Neural progenitor cell (in vitro differentiated cells): ENCODE results near the gene ZNF93. TPM values are rescaled to one million over a fixed set of nuclear protein-coding genes. Genes with fewer than 3 reads are reported as not detected.
"Not testable (repeated sequence)": the region's sequence is repeated elsewhere in the genome, so short reads cannot be mapped to it uniquely, and the experiment has no call there.

Experiments
- DNase-seq: peaks from one replicate; pipeline ENCODE4 v3.0.0-alpha.2; 2016; ENCODE audit warnings: low spot score
- H2AFZ ChIP-seq: fragments of 200-600 bp; sonication (generic); replicated peaks from 2 replicates; pipeline ENCODE4 v1.6.1; 2016; ENCODE audit warnings: antibody characterized with exemption
- H3F3A ChIP-seq: fragments of 200-600 bp; sonication (generic); 2 replicates; pipeline ENCODE4 v1.6.1; 2016; ENCODE audit warnings: antibody characterized with exemption, low read depth
- H3K27ac ChIP-seq: fragments of 200-600 bp; sonication (generic); 2 replicates; pipeline ENCODE4 v1.5.1; 2016; ENCODE audit warnings: mild to moderate bottlenecking
- H3K27me3 ChIP-seq: fragments of 200-600 bp; sonication (generic); 2 replicates; pipeline ENCODE4 v1.6.1; 2016; ENCODE audit warnings: mild to moderate bottlenecking, moderate library complexity
- H3K36me3 ChIP-seq: fragments of 200-600 bp; sonication (generic); 2 replicates; pipeline ENCODE4 v1.5.1; 2016
- H3K4me1 ChIP-seq: fragments of 200-600 bp; sonication (generic); 2 replicates; pipeline ENCODE4 v1.6.1; 2016; ENCODE audit warnings: mixed run types
- H3K4me2 ChIP-seq: fragments of 200-600 bp; sonication (generic); 2 replicates; pipeline ENCODE4 v1.6.1; 2016
- H3K4me3 ChIP-seq: fragments of 200-600 bp; sonication (generic); 2 replicates; pipeline ENCODE4 v1.5.1; 2016
- H3K79me2 ChIP-seq: fragments of 200-600 bp; sonication (generic); 2 replicates; pipeline ENCODE4 v1.6.1; 2016; ENCODE audit warnings: low read depth
- H3K9ac ChIP-seq: fragments of 200-600 bp; sonication (generic); 2 replicates; pipeline ENCODE4 v1.6.1; 2016
- H3K9me3 ChIP-seq: fragments of 200-600 bp; sonication (generic); 2 replicates; pipeline ENCODE4 v1.5.1; 2016; ENCODE audit warnings: low read depth
- H4K20me1 ChIP-seq: fragments of 200-600 bp; sonication (generic); 2 replicates; pipeline ENCODE4 v1.6.1; 2016; ENCODE audit warnings: low read depth
- H3K27ac Mint-ChIP-seq: 3 replicates; pipeline ENCODE4 v1.8.0; 2021; ENCODE audit warnings: mixed read lengths
- H3K27me3 Mint-ChIP-seq: 2 replicates; pipeline ENCODE4 v1.8.0; 2022; ENCODE audit warnings: low read depth, mild to moderate bottlenecking, inconsistent platforms, moderate library complexity, mixed read lengths; ENCODE audit not compliant: insufficient read depth
- H3K36me3 Mint-ChIP-seq: 3 replicates; pipeline ENCODE4 v1.8.0; 2021; ENCODE audit warnings: mixed read lengths
- H3K4me1 Mint-ChIP-seq: 3 replicates; pipeline ENCODE4 v1.8.0; 2021; ENCODE audit warnings: mixed read lengths
- H3K4me3 Mint-ChIP-seq: 3 replicates; pipeline ENCODE4 v1.8.0; 2021; ENCODE audit warnings: mild to moderate bottlenecking, moderate library complexity, mixed read lengths
- H3K9me3 Mint-ChIP-seq: 3 replicates; pipeline ENCODE4 v1.8.0; 2020; ENCODE audit warnings: mixed read lengths
- EZH2 ChIP-seq: fragments of 200-600 bp; sonication (generic); IDR thresholded peaks from 2 replicates; pipeline ENCODE4 v1.6.1; 2017; ENCODE audit warnings: antibody characterized with exemption, mild to moderate bottlenecking, moderate library complexity
- EZH2phosphoT487 ChIP-seq: fragments of 200-600 bp; sonication (generic); IDR thresholded peaks from 2 replicates; pipeline ENCODE4 v1.6.1; 2017; ENCODE audit warnings: antibody characterized with exemption
- total RNA-seq: library from RNA; depleted of rRNA; stranded (reverse); fragments of >200 nt; gene quantifications from 2 replicates; pipeline ENCODE4 v1.2.3, GENCODE V29; 2015; ENCODE audit warnings: low replicate concordance
- TF ChIP-seq, protein P1 (sequence below): fragments of 200-600 bp; sonication (generic); IDR thresholded peaks from 2 replicates; pipeline ENCODE4 v1.5.1; 2017; ENCODE audit warnings: antibody characterized with exemption, mild to moderate bottlenecking

Gene ZNF93
- total RNA-seq, 1 donor from 2014 or later, result 72.7 TPM

- Histone ChIP-seq H3K4me3 (no peak overlapping the region), H3K4me1 (no peaks in the 10 kb centered on the region), H3K9me3 (no peaks in the 10 kb centered on the region), H3K27me3 (no peaks in the 10 kb centered on the region), H4K20me1 (no peaks in the 10 kb centered on the region), H3K79me2 (no peaks in the 10 kb centered on the region), H3K9ac (no peak overlapping the region), H3K27ac (no peak overlapping the region), H3F3A (no peaks in the 10 kb centered on the region), H2AFZ (no peak overlapping the region), H3K4me2 (no peak overlapping the region), H3K36me3 (no peaks in the 10 kb centered on the region)
- Mint-ChIP-seq H3K27ac (no peak overlapping the region), H3K4me1 (no peaks in the 10 kb centered on the region), H3K4me3 (no peak overlapping the region), H3K9me3 (peaks cover 19% of the 10 kb centered on the region), H3K36me3 (no peaks in the 10 kb centered on the region), H3K27me3 (peaks cover 5% of the 10 kb centered on the region)
- no peak for DNase-seq
- TF ChIP-seq, protein P1, sequence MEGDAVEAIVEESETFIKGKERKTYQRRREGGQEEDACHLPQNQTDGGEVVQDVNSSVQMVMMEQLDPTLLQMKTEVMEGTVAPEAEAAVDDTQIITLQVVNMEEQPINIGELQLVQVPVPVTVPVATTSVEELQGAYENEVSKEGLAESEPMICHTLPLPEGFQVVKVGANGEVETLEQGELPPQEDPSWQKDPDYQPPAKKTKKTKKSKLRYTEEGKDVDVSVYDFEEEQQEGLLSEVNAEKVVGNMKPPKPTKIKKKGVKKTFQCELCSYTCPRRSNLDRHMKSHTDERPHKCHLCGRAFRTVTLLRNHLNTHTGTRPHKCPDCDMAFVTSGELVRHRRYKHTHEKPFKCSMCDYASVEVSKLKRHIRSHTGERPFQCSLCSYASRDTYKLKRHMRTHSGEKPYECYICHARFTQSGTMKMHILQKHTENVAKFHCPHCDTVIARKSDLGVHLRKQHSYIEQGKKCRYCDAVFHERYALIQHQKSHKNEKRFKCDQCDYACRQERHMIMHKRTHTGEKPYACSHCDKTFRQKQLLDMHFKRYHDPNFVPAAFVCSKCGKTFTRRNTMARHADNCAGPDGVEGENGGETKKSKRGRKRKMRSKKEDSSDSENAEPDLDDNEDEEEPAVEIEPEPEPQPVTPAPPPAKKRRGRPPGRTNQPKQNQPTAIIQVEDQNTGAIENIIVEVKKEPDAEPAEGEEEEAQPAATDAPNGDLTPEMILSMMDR, result no peak
- TF ChIP-seq EZH2 (no peak), EZH2phosphoT487 (no peak)
Observed at GRCh38 chr19:19948800-19949199, 48.1 kb downstream of the ZNF93 start.

DNA sequence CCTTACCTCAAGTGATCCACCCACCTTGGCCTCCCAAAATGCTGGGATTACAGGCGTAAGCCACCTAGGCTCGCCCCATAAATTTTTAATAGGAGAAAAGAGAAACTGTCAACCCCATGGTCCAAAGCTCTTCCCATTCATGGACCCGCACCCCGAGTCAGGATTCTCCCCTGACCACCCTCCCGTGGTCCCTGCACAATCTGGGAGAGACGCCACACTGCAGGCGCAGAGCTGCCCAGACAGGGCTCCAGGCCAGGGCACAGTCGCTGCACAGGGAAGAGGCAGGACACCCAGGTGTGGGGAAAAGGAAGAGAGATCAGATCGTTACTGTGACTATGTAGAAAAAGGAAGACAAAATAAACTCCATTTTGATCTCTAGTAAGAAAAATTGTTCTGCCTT lies 54.5 kb downstream of the ZNF93 start:
- H3K27me3 Mint-ChIP-seq, result peaks cover 10% of the 10 kb centered on the region
- H3K79me2 ChIP-seq, result no peaks in the 10 kb centered on the region
- no peaks in the 10 kb centered on the region for H3K4me1 ChIP-seq
- no peaks in the 10 kb centered on the region for H3K36me3 ChIP-seq
- H3K27ac Mint-ChIP-seq, result no peak overlapping the region
- H2AFZ ChIP-seq, result no peak overlapping the region
- no peak overlapping the region for H3K4me3 ChIP-seq
- no peak overlapping the region for H3K27ac ChIP-seq
- H4K20me1 ChIP-seq, result no peaks in the 10 kb centered on the region
- H3F3A ChIP-seq, result no peaks in the 10 kb centered on the region
- no peaks in the 10 kb centered on the region for H3K27me3 ChIP-seq
- no peak overlapping the region for H3K4me3 Mint-ChIP-seq
- peaks cover 26% of the 10 kb centered on the region for H3K9me3 Mint-ChIP-seq
- H3K9ac ChIP-seq, result no peak overlapping the region
- DNase-seq, result no peak
- H3K9me3 ChIP-seq, result no peaks in the 10 kb centered on the region
- no peaks in the 10 kb centered on the region for H3K4me1 Mint-ChIP-seq
- no peaks in the 10 kb centered on the region for H3K36me3 Mint-ChIP-seq
- H3K4me2 ChIP-seq, result no peak overlapping the region
- TF ChIP-seq EZH2phosphoT487 (no peak), EZH2 (no peak)
- TF ChIP-seq, protein P1, result no peak

DNA sequence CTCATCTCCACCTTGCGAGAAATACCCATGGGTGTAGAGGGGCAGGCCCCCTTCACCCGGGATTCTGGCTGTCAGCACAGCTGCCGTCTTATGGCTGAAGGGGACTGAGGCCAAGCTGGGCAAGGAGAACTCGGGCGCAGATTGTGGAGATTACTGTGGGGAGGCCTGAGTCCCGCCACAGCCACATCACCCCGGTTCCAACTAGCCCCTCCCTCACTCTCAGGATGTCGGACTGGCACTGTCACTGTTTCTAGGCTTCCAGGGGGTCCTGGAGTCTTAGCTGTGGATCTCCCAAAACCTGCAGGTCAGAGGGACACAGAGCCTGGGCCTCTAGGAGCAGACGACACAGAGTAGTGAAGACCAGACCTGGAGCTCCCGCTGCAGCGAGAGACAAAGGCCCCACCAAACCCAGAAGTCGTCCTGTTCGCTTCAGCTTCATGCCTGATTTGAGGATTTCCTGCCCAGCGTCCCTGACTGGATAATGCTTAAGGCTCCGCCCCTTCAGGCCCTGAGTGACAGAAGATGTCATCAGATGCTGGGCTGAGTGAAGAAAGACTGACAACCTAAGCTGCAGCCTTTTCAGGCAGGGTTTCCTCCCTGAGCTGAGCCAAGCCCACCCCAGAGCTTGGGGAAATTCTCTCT lies 55.8 kb downstream of the ZNF93 start:
- peaks cover 10% of the 10 kb centered on the region for H3K27me3 Mint-ChIP-seq
- peak; percentile 87 for DNase-seq
- Histone ChIP-seq H3K79me2 (no peaks in the 10 kb centered on the region), H3F3A (no peaks in the 10 kb centered on the region), H3K36me3 (no peaks in the 10 kb centered on the region), H3K4me3 (no peak overlapping the region), H3K27me3 (no peaks in the 10 kb centered on the region), H2AFZ (peak overlapping the region; percentile 89), H3K4me2 (no peak overlapping the region), H3K4me1 (no peaks in the 10 kb centered on the region), H3K9me3 (no peaks in the 10 kb centered on the region), H3K27ac (no peak overlapping the region), H4K20me1 (no peaks in the 10 kb centered on the region), H3K9ac (no peak overlapping the region)
- H3K4me3 Mint-ChIP-seq, result no peak overlapping the region
- no peaks in the 10 kb centered on the region for H3K4me1 Mint-ChIP-seq
- H3K9me3 Mint-ChIP-seq, result peaks cover 30% of the 10 kb centered on the region
- TF ChIP-seq EZH2phosphoT487, result no peak
- no peak for TF ChIP-seq EZH2
- TF ChIP-seq, protein P1, result no peak
- no peaks in the 10 kb centered on the region for H3K36me3 Mint-ChIP-seq
- H3K27ac Mint-ChIP-seq, result no peak overlapping the region

- not testable (repeated sequence) for H3K9ac ChIP-seq, H3K79me2 ChIP-seq, H2AFZ ChIP-seq, H3K27ac ChIP-seq, H3K36me3 Mint-ChIP-seq, H3K36me3 ChIP-seq, H3K4me1 Mint-ChIP-seq, H4K20me1 ChIP-seq, H3K27me3 ChIP-seq, H3K4me3 Mint-ChIP-seq, H3K4me2 ChIP-seq, H3K4me3 ChIP-seq, H3K27ac Mint-ChIP-seq, H3F3A ChIP-seq, H3K9me3 ChIP-seq, H3K4me1 ChIP-seq, DNase-seq
- H3K27me3 Mint-ChIP-seq, result peaks cover 10% of the 10 kb centered on the region
- H3K9me3 Mint-ChIP-seq, result peaks cover 32% of the 10 kb centered on the region
Observed at GRCh38 chr19:19957766-19958165, 57.0 kb downstream of the ZNF93 start.
